Heart left ventricle (tissue), 16 donors: ENCODE measurements around the gene MOSPD3. TPM values are rescaled to one million over a fixed set of nuclear protein-coding genes. Genes with fewer than 3 reads are reported as not detected.
A peak's percentile ranks its signal among the peaks of the same experiment; 100 is the strongest.
"Not testable (repeated sequence)": the region's sequence is repeated elsewhere in the genome, so short reads cannot be mapped to it uniquely, and the experiment has no call there.

Experiments
- ATAC-seq, 4 donors: fragments of 200-7000 bp; cut with Tn5 transposase; one replicate each; pipeline ENCODE4 v1.9.1; 2020 to 2022; ENCODE audit warnings: moderate library complexity in 4 of 4, mild to moderate bottlenecking in 3 of 4, moderate number of reproducible peaks in 1 of 4
- DNase-seq, 5 donors: peaks; one replicate each; pipeline ENCODE4 v3.0.0-alpha.2; 2020
- H3K27ac ChIP-seq, 12 donors: fragments of 200-600 bp; sonication (generic) in 4 of 12; one replicate each; pipeline versions ENCODE4 v1.5.0 to v1.8.0; 2016 to 2022; ENCODE audit warnings: mild to moderate bottlenecking in 2 of 12
- H3K27me3 ChIP-seq, 9 donors: fragments of 200-600 bp; sonication (generic) in 2 of 9; one replicate each; pipeline versions ENCODE4 v1.5.1 to v1.8.0; 2016 to 2022; ENCODE audit warnings: mild to moderate bottlenecking in 3 of 9
- H3K36me3 ChIP-seq, 9 donors: fragments of 200-600 bp; sonication (generic) in 2 of 9; one replicate each; pipeline versions ENCODE4 v1.5.0 to v1.8.0; 2018 to 2022; ENCODE audit warnings: mild to moderate bottlenecking in 2 of 9
- H3K4me1 ChIP-seq, 12 donors: fragments of 200-600 bp; sonication (generic) in 4 of 12; one replicate each; pipeline versions ENCODE4 v1.5.0 to v1.8.0; 2016 to 2022; ENCODE audit warnings: mild to moderate bottlenecking in 3 of 12
- H3K4me3 ChIP-seq, 12 donors: fragments of 200-600 bp; sonication (generic) in 4 of 12; one replicate each; pipeline versions ENCODE4 v1.5.0 to v1.8.0; 2017 to 2022; ENCODE audit warnings: mild to moderate bottlenecking in 9 of 12, moderate library complexity in 4 of 12
- H3K9me3 ChIP-seq, 12 donors: fragments of 200-600 bp; sonication (generic) in 4 of 12; one replicate each; pipeline versions ENCODE4 v1.5.0 to v1.8.0; 2016 to 2022; ENCODE audit warnings: mild to moderate bottlenecking in 1 of 12
- POLR2A ChIP-seq, 2 donors: fragments of 450-650 bp; IDR thresholded peaks; one replicate each; pipeline ENCODE4 v1.6.1; 2017; ENCODE audit warnings: antibody characterized with exemption in 2 of 2, mild to moderate bottlenecking in 2 of 2, moderate library complexity in 2 of 2
- WGBS, 4 donors: extraction: QIAGEN DNeasy Blood & Tissue Kit in 2 of 4; methylation state at CpG; one replicate each; pipeline versions ENCODE4 v1.1.5 to v1.1.7; 2013 to 2018; 5-methylcytosine and 5-hydroxymethylcytosine counted together
- intact Hi-C, 10 donors: fragments of 100-400 bp; cut with DNase I; formaldehyde crosslinking; loops; one replicate each; pipeline versions ENCODE4 v1.11.1 to v1.14.2; 2022
- polyA plus RNA-seq, 2 donors: library from polyadenylated mRNA; stranded (reverse); fragments of 200-250 nt; gene quantifications; one replicate each; pipeline ENCODE4 v1.2.3, GENCODE V29; 2013
- total RNA-seq, 9 donors: library from RNA; depleted of rRNA in 2 of 9; stranded (reverse); fragments of >200 nt in 2 of 9; fragmentation: NEBNext Ultra II Directional in 3 of 9; extraction: Animal tissue kit (Norgen Biotek cat#: 25700) in 3 of 9; gene quantifications; one replicate each; pipeline versions ENCODE4 v1.1.0 to v1.2.4, GENCODE V29; 2016 to 2023
- TF ChIP-seq, protein P1 (sequence below), 12 donors: fragments of 200-600 bp; sonication (generic) in 4 of 12; IDR thresholded peaks; one replicate each; pipeline versions ENCODE4 v1.5.0 to v1.8.0; 2018 to 2022; ENCODE audit warnings: antibody characterized with exemption in 12 of 12, mild to moderate bottlenecking in 5 of 12
- donor health status: ischemic (EF 13 %, LVEDD 7.1; RV severe dilation, severe dysfunction).
- donor health status: healthy with polysubstance abuse.
- donor health status: DM: no; HTN: yes; CAD: no.
- donor health status: DM: no; HTN: no; CAD: no.
- donor health status: ischemic (EF 25% LVEDD 6.9; RV normal size, moderate dysfunction).
- donor health status: ischemic (EF 25% LVEDD 5.7; RV mildly dilated, moderate dysfunction).
- donor health status: healthy.
- donor health status: DM: yes; HTN: yes; CAD: no.
- donor health status: ischemic (EF 35%, LVEDD 5.7; RV mildly dilated, moderate dysfunction).
- donor health status: nonischemic (EF 11% LVEDD 7.7; RV severe dilation, severe dysfunction).
- donor health status: DM: yes; HTN: yes; CAD: no.
- donor health status: PGD.
- donor health status: ischemic (EF 29% LVEDD 5.4; RV normal size, mild dysfunction).
- donor health status: nonischemic (EF 23%, LVEDD 6.1; RV moderate dilation, normal function).

The MOSPD3 gene
- total and polyA plus RNA-seq, 11 donors = 6.7 to 13.8 (median 10.4) TPM

- DNase-seq (no peak), ATAC-seq (no peak)
- Histone ChIP-seq H3K36me3 (no peaks in the 10 kb centered on the region), H3K9me3 (no peaks in the 10 kb centered on the region), H3K27ac (no peak overlapping the region), H3K27me3 (peaks cover 16 to 82% (median 37%) of the 10 kb centered on the region in 9 donors), H3K4me1 (peaks cover 0 to 7% (median 0%) of the 10 kb centered on the region in 12 donors), H3K4me3 (no peak overlapping the region)
- intact Hi-C loops = loop anchor here in 1 of 10 donors (1.0 kb wide), 1 partner anchor 14 kb away; no protein-coding TSS in a partner anchor
- WGBS, 4 donors = 42 to 55% (median 54%) methylated on average over 25 of the region's 25 CpGs
- no peak for TF ChIP-seq POLR2A (IDR thresholded peaks at IDR 0.05)
- TF ChIP-seq, protein P1, sequence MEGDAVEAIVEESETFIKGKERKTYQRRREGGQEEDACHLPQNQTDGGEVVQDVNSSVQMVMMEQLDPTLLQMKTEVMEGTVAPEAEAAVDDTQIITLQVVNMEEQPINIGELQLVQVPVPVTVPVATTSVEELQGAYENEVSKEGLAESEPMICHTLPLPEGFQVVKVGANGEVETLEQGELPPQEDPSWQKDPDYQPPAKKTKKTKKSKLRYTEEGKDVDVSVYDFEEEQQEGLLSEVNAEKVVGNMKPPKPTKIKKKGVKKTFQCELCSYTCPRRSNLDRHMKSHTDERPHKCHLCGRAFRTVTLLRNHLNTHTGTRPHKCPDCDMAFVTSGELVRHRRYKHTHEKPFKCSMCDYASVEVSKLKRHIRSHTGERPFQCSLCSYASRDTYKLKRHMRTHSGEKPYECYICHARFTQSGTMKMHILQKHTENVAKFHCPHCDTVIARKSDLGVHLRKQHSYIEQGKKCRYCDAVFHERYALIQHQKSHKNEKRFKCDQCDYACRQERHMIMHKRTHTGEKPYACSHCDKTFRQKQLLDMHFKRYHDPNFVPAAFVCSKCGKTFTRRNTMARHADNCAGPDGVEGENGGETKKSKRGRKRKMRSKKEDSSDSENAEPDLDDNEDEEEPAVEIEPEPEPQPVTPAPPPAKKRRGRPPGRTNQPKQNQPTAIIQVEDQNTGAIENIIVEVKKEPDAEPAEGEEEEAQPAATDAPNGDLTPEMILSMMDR (IDR thresholded peaks at IDR 0.05) = no peak
Observed at GRCh38 chr7:100654908-100655831, 42.8 kb downstream of the MOSPD3 start.

DNA sequence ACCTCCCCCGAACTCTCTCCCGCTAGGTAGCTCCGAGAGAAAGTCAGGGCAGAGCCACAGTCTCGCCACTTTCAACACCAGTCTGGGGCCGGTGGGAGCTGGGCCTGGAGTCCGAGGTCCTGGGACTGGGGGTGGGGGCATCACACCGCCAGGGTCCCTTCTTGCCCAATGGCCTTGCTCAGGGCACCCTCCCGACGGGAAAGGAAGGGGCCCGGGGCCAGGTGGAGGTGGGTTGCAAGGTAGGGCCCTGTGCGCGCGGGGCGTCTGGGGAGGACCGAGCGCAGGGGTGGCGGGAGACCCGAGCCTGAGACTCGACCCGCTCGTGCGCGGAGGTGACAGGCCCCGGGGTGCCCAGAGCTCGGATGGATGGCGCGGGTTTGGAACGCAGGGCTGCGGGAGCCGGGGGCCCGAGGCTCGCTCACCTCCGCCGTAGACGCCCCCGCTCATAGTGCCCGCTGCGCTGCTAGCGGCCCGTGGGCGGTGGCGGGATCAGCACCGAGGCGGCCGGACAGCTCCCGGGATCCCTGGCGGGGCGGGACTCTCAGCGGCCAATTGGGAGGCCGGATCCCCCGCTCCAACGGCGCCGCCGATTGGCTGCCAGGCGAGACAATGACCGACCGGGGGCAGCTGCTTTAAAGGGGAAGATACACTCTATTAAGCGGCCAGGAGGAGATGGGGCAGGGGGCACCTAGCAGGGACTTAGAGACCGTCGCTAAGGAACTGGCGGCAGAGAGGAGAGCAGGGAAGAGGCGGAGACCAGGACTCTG, 43.8 kb downstream of the MOSPD3 start, which contains the start of gene ACTL6B:
TSS of gene ACTL6B (minus strand) at position 541 of the 767 bp plus-strand sequence. CDS start at position 447, 94 bp downstream.
- Histone ChIP-seq H3K4me1 (peaks cover 0 to 7% (median 0%) of the 10 kb centered on the region in 12 donors), H3K9me3 (no peaks in the 10 kb centered on the region), H3K27ac (no peak within 1 kb of the TSS), H3K27me3 (peaks cover 16 to 84% (median 37%) of the 10 kb centered on the region in 9 donors), H3K36me3 (no peaks in the 10 kb centered on the region), H3K4me3 (no peak within 1 kb of the TSS)
- DNase-seq = peak; percentile 57 to 83 (median 72)
- intact Hi-C loops = loop anchor here in 1 of 10 donors (1.0 kb wide), 1 partner anchor 13 kb away; no protein-coding TSS in a partner anchor
- TF ChIP-seq, protein P1 (IDR thresholded peaks at IDR 0.05) = no peak
- TF ChIP-seq POLR2A (IDR thresholded peaks at IDR 0.05) = no peak
- ATAC-seq = peak in 3 of 4 donors; percentile 80 to 84 (median 83)
- 9 to 19% (median 9%) methylated on average over 12 to 63 of the region's 63 CpGs for WGBS, 4 donors

DNA sequence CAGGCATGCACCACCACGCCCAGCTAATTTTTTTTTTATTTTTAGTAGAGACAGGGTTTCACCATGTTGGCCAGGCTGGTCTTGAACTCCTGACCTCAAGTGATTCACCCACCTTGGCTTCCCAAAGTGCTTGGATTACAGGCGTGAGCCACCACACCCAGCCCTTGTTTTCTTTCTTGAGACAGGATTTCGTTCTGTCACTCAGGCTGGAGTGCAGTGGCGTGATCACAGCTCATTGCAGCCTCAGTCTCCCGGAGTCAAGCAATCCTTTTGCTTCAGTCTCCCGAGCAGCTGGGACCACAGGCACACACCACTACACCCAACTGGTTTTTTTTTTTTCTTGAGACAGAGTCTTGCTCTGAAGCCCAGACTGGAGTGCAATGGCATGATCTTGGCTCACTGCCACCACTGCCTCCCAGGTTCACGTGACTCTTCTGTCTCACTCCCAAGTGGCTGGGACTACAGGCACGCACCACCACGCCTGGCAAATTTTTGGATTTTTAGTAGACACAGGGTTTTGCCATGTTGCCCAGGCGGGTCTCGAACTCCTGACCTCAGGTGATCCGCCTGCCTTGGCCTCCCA, 49.9 kb downstream of the MOSPD3 start:
- H3K27ac ChIP-seq, intact Hi-C loops, H3K9me3 ChIP-seq, H3K4me1 ChIP-seq, ATAC-seq, H3K36me3 ChIP-seq, H3K4me3 ChIP-seq: not testable (repeated sequence)
- DNase-seq = peak in 1 of 5 donors; percentile 33
- WGBS, 4 donors = 72 to 84% (median 74%) methylated on average over 12 of the region's 12 CpGs
- peaks cover 1 to 26% (median 8%) of the 10 kb centered on the region in 9 donors for H3K27me3 ChIP-seq

Other genes with a start within 250 kb of the MOSPD3 start
- 10 to 100 TPM in 2 of 9 donors, 1 to 10 TPM in 6, under 1 TPM in 1; 0.69 to 30.5 (median 3.4) TPM for gene PILRA, start 239.1 kb upstream of the MOSPD3 start, total RNA-seq
- 1 to 10 TPM; 1.8 to 2.5 TPM for gene PILRA, start 239.1 kb upstream of the MOSPD3 start, polyA plus RNA-seq
- 1 to 10 TPM; 2.8 to 6.2 (median 3.7) TPM for gene ZCWPW1, start 183.8 kb upstream of the MOSPD3 start, total RNA-seq
- gene ZCWPW1, start 183.8 kb upstream of the MOSPD3 start, polyA plus RNA-seq = 1 to 10 TPM; 5.1 to 6.4 TPM
- 10 to 100 TPM; 15.8 to 30.3 (median 21.5) TPM for gene MEPCE, start 182.7 kb upstream of the MOSPD3 start, total RNA-seq
- 10 to 100 TPM; 14.6 to 24.5 TPM for gene MEPCE, start 182.7 kb upstream of the MOSPD3 start, polyA plus RNA-seq
- gene PPP1R35, start 176.0 kb upstream of the MOSPD3 start, total RNA-seq = 10 to 100 TPM in 8 of 9 donors, 1 to 10 TPM in 1; 9.6 to 26.8 (median 12.4) TPM
- gene PPP1R35, start 176.0 kb upstream of the MOSPD3 start, polyA plus RNA-seq = 10 to 100 TPM; 17.7 to 28.4 TPM
- gene SPACDR, start 148.3 kb upstream of the MOSPD3 start, total RNA-seq = under 1 TPM in 5 of 9 donors, not detected in 4; 0.27 to 0.77 (median 0.39) TPM
- gene SPACDR, start 148.3 kb upstream of the MOSPD3 start, polyA plus RNA-seq = under 1 TPM; 0.61 to 0.78 TPM
- gene TSC22D4, start 133.3 kb upstream of the MOSPD3 start, total RNA-seq = 10 to 100 TPM; 41.8 to 55.5 (median 49.0) TPM
- gene TSC22D4, start 133.3 kb upstream of the MOSPD3 start, polyA plus RNA-seq = 10 to 100 TPM; 42.2 to 47.0 TPM
- gene NYAP1, start 128.6 kb upstream of the MOSPD3 start, total RNA-seq = 1 to 10 TPM in 1 of 9 donors, under 1 TPM in 5, not detected in 3; 0.16 to 1.1 (median 0.35) TPM
- under 1 TPM; 0.42 to 0.50 TPM for gene NYAP1, start 128.6 kb upstream of the MOSPD3 start, polyA plus RNA-seq
- gene AGFG2, start 73.3 kb upstream of the MOSPD3 start, total RNA-seq = 10 to 100 TPM; 24.1 to 36.9 (median 32.8) TPM
- 10 to 100 TPM; 12.5 to 30.8 TPM for gene AGFG2, start 73.3 kb upstream of the MOSPD3 start, polyA plus RNA-seq
- gene SAP25, start 38.6 kb upstream of the MOSPD3 start, total RNA-seq = 1 to 10 TPM in 2 of 9 donors, under 1 TPM in 3, not detected in 4; 0.35 to 2.3 (median 0.72) TPM
- under 1 TPM; 0.30 to 0.65 TPM for gene SAP25, start 38.6 kb upstream of the MOSPD3 start, polyA plus RNA-seq
- gene LRCH4, start 26.4 kb upstream of the MOSPD3 start, total RNA-seq = 10 to 100 TPM; 18.5 to 46.6 (median 29.2) TPM
- gene LRCH4, start 26.4 kb upstream of the MOSPD3 start, polyA plus RNA-seq = 10 to 100 TPM; 34.1 to 42.0 TPM
- gene FBXO24, start 26.2 kb upstream of the MOSPD3 start, total RNA-seq = under 1 TPM in 6 of 9 donors, not detected in 3; 0.11 to 0.75 (median 0.48) TPM
- gene FBXO24, start 26.2 kb upstream of the MOSPD3 start, polyA plus RNA-seq = under 1 TPM in 1 of 2 donors, not detected in 1; 0.14 TPM
- gene PCOLCE, start 10.2 kb upstream of the MOSPD3 start, total RNA-seq = 10 to 100 TPM; 15.7 to 68.1 (median 28.3) TPM
- 10 to 100 TPM; 33.5 to 35.4 TPM for gene PCOLCE, start 10.2 kb upstream of the MOSPD3 start, polyA plus RNA-seq
- under 1 TPM in 4 of 9 donors, not detected in 5; 0.15 to 0.59 (median 0.45) TPM for gene TFR2, start 29.0 kb downstream of the MOSPD3 start, total RNA-seq
- under 1 TPM; 0.08 to 0.37 TPM for gene TFR2, start 29.0 kb downstream of the MOSPD3 start, polyA plus RNA-seq
- gene ACTL6B, start 43.9 kb downstream of the MOSPD3 start, total RNA-seq = not detected
- not detected for gene ACTL6B, start 43.9 kb downstream of the MOSPD3 start, polyA plus RNA-seq
- gene GNB2, start 61.2 kb downstream of the MOSPD3 start, total RNA-seq = 100 to 1,000 TPM in 7 of 9 donors, 10 to 100 TPM in 2; 94.8 to 188 (median 122) TPM
- 100 to 1,000 TPM in 1 of 2 donors, 10 to 100 TPM in 1; 48.0 to 199 TPM for gene GNB2, start 61.2 kb downstream of the MOSPD3 start, polyA plus RNA-seq
- 10 to 100 TPM; 14.1 to 31.7 (median 23.2) TPM for gene GIGYF1, start 81.7 kb downstream of the MOSPD3 start, total RNA-seq
- 10 to 100 TPM; 12.9 to 23.8 TPM for gene GIGYF1, start 81.7 kb downstream of the MOSPD3 start, polyA plus RNA-seq
- 10 to 100 TPM; 24.1 to 41.3 (median 28.9) TPM for gene POP7, start 93.6 kb downstream of the MOSPD3 start, total RNA-seq
- 10 to 100 TPM; 42.1 to 62.4 TPM for gene POP7, start 93.6 kb downstream of the MOSPD3 start, polyA plus RNA-seq
- not detected for gene EPO, start 107.9 kb downstream of the MOSPD3 start, total RNA-seq
- gene EPO, start 107.9 kb downstream of the MOSPD3 start, polyA plus RNA-seq = not detected
- not detected for gene ZAN, start 121.1 kb downstream of the MOSPD3 start, total RNA-seq
- gene ZAN, start 121.1 kb downstream of the MOSPD3 start, polyA plus RNA-seq = not detected
- gene EPHB4, start 215.0 kb downstream of the MOSPD3 start, total RNA-seq = 10 to 100 TPM; 18.0 to 76.2 (median 21.4) TPM
- gene EPHB4, start 215.0 kb downstream of the MOSPD3 start, polyA plus RNA-seq = 10 to 100 TPM; 10.7 to 35.2 TPM
- 10 to 100 TPM in 1 of 9 donors, 1 to 10 TPM in 8; 4.6 to 23.6 (median 7.0) TPM for gene SLC12A9, start 240.2 kb downstream of the MOSPD3 start, total RNA-seq
- gene SLC12A9, start 240.2 kb downstream of the MOSPD3 start, polyA plus RNA-seq = 10 to 100 TPM in 1 of 2 donors, 1 to 10 TPM in 1; 6.4 to 10.5 TPM